HS-5 (cell line): ENCODE data around the gene HOXB7.

Experiments used
- DNase-seq: peaks from one replicate; pipeline ENCODE4 v3.0.0-alpha.2; 2012; ENCODE audit warnings: low read depth

The HOXB7 gene

GRCh38 chr17:48565925-48566710 lies 44.7 kb downstream of the HOXB7 start:
- DNase-seq, result no peak

- no peak for DNase-seq
These were observed 45.7 kb downstream of the HOXB7 start for GRCh38 chr17:48565022-48565554.

DNA sequence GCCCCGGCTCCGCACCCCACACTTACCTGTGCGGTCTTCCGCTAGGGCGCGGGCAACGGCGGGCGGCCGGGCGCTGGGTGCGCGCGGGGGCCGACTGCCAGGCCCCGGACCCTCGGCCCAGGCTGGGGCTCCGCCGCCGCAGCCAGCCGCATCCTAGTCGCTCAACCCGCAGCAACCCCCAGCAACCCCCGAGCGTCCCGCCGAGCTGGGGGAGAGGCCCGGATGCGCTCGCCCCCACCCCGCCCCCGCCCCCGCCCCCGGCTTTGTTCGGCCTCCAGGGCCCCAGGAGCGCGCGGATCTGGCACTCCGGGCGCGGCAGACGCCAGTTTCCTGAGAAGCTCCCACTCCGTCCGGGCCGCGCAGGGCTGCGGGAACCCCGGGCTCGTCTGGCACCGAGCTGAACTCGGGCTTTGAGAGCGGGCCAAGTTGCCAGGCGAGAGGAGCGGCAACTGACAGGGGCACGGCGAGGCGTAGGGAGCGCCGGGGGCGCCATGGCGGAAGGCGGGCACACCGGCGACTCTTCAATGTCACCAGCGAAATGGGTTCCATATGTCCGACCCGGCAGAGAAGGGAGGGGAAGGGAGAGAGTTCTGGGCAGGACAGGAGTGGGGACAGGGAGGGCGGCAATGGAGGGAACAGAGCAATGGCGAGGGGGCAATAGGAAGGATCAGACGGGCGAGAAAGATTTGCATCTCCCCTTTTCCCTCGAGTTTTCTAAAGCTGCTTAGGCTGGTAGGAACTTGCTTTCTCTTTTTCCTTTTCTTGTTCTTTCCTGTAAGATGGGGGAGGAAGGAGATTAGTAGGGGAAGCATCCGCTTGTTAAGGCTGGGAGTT lies 46.4 kb downstream of the HOXB7 start:
- no peak for DNase-seq

GRCh38 chr17:48563867-48564187 lies 47.0 kb downstream of the HOXB7 start:
- no peak for DNase-seq

DNA sequence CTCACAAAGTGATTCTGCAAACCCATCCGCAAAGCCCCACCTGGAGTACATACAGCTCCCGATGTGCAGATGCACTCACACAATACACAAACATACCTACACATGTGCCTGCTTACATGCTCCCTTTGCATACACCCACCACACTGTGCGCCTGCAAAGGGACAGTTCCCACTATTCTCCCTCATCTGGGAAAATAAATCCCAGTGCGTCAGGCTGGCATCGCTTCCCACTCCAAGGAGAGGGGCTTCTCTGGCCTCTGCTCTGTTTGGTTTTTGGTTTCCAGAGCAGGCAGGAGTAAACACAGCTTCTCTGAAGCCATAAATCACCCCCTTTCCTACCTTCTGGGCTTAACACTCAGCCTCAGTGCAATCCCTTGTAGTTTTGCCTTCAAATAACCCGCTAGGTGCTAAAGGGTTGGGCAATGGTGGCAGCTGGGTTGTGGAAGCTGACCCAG lies 47.4 kb downstream of the HOXB7 start:
- no peak for DNase-seq

DNA sequence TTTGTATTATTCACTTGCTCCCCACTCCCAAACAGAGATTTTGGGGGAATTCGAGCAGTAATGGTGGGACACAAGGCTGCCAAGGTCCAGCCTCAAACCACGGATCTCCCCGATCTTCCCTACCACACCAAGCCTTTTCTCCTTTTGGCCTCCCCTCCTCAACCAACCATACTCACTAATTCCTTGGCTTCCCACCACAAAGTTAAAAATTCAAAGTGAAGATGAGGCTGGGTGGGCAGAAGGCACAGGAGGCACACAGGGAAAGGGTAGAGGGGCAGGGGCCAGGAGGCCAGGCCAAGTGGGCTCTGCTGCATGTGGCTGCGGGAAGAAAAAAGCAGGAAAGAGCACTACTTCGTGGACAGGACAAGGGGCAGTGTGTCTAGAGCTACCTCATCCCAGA lies 47.9 kb downstream of the HOXB7 start:
- no peak for DNase-seq

GRCh38 chr17:48561884-48562810 lies 48.7 kb downstream of the HOXB7 start:
- no peak for DNase-seq

DNA sequence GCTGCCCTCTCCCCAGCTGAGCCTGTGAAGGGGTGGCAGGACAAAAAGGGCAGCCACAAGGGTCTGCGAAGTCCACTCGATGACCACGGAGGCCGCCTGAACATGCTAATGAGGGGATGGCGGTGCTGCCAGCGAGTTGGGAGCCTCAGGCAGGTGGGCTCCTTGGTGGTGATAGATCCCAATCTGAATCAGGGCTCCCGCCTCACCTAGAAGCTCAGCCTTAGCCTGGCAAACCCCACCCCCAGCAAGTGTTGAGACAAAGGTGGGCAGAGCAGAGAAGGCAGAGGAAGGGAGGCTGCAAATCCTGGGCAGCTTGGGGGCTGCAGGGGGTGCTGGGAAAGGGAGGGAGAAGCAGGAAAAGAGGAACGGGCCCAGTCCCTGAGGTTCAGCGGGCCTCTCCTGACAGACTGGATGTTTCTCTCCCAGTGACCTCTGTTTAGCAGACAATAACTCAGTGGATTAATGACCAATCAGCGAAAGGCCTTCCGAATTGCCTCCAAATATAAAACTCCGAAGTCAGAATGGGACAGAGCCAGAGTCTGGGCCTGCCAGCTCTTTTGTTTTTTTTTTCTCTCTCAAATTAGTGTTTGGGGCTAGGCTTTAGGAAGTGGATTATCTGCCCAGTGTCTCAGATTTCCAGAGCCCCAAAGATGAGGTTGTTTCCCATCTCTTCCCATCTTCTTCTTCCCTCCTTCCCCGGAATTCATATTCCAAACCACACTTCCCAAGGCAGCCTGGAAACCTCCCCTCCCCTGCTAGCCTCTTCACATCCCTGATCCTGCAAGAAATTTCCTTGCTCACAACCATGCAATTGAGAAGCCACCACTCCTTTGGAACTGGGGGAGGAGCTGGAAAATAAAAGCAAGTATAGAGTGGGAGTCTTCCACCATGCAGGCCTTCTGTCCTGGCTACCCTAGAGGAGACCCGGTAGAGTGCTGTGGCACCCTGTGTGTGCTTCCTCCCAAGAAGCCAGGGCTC lies 50.7 kb downstream of the HOXB7 start:
- no peak for DNase-seq

- DNase-seq, result no peak
These were observed 51.5 kb downstream of the HOXB7 start for GRCh38 chr17:48559122-48559839.

GRCh38 chr17:48558831-48559121 lies 52.0 kb downstream of the HOXB7 start:
- DNase-seq, result no peak

- no peak for DNase-seq
These were observed 52.6 kb downstream of the HOXB7 start for GRCh38 chr17:48558057-48558830.
